Measurements from ENCODE around the gene SCN5A. TPM values are rescaled to one million over a fixed set of nuclear protein-coding genes. Genes with fewer than 3 reads are reported as not detected.
A peak's percentile ranks its signal among the peaks of the same experiment; 100 is the strongest.

SCN5A gene
- total RNA-seq, 1 donor from 2014 or later, result not detected

DNA sequence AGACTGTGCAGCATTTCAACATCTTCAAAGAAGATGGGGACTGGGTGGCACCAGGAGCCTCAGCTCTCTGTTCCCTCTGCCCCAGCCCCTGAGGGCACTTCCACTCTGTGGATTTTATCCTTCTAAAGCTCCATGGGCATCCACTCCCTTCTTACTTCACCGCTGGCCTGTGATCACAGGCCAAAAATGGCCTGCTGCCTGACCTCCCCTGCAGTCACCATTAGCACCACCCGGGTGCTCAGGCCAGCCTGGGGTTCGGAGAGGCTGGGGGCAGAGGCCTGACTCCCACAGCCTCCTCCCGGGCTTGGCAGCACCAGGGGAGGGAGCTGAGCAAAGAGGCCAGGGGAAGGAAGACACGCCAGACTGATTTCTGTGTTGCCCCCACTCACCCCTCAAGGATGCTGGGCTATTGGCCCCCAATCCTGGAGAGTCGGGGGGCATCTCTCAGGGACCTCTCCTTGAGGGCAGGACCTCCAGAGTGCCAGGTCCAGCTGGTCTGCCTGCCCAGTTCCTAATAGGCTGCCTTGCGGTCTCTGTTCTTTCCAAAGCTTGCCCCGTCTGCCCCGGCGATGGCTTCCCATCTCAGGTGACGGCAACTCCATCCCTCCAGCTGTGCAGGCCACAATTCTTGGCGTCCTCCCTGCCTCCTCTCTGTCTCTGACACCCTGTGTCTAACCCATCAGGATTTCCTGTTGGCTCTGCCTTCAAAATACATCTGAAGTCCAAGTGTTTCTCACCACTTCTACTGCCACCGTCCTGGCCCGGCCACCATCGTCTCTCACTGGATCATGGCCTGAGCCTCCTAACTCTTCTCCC, 86.2 kb downstream of the SCN5A start:
- no peak for FAIRE-seq
- no peaks in the 10 kb centered on the region for H3K36me3 ChIP-seq (ENCODE audit: control insufficient read depth, insufficient read depth, low read length)
- no peak overlapping the region for H3K4me3 ChIP-seq (ENCODE audit: low read depth, low read length)
- TF ChIP-seq, protein P1, sequence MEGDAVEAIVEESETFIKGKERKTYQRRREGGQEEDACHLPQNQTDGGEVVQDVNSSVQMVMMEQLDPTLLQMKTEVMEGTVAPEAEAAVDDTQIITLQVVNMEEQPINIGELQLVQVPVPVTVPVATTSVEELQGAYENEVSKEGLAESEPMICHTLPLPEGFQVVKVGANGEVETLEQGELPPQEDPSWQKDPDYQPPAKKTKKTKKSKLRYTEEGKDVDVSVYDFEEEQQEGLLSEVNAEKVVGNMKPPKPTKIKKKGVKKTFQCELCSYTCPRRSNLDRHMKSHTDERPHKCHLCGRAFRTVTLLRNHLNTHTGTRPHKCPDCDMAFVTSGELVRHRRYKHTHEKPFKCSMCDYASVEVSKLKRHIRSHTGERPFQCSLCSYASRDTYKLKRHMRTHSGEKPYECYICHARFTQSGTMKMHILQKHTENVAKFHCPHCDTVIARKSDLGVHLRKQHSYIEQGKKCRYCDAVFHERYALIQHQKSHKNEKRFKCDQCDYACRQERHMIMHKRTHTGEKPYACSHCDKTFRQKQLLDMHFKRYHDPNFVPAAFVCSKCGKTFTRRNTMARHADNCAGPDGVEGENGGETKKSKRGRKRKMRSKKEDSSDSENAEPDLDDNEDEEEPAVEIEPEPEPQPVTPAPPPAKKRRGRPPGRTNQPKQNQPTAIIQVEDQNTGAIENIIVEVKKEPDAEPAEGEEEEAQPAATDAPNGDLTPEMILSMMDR (IDR thresholded peaks at IDR 0.05; ENCODE audit: insufficient read depth, low read length, severe bottlenecking), result no peak
- DNase-seq (ENCODE audit: low read depth), result no peak
- H3K27me3 ChIP-seq (ENCODE audit: control insufficient read depth, insufficient read depth, low read length), result no peaks in the 10 kb centered on the region

DNA sequence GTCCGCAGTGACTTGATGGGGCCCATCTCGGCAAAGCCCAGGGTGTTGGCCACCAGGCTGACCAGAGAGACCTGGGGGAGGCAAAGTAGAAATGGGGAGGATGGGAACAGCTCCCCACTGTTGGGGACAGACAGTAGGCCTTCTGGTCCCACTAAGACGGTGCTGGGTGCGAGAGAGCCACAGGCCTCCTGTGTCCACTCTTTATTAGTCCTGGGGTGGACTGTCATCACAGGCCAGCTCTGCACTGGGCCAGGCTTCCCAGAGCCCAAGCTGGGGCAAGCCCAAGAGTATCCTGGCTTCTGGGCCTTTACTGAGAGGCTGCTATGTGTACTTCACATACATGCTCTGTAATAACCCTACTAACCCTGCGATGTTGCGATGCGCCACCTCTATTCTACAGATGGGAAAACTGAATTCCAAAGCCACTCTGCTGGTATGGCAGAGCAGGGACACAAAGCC, 87.0 kb downstream of the SCN5A start:
- Histone ChIP-seq H3K4me3 (ENCODE audit: low read depth, low read length) (no peak overlapping the region), H3K27me3 (ENCODE audit: control insufficient read depth, insufficient read depth, low read length) (no peaks in the 10 kb centered on the region), H3K36me3 (ENCODE audit: control insufficient read depth, insufficient read depth, low read length) (no peaks in the 10 kb centered on the region)
- TF ChIP-seq, protein P1 (IDR thresholded peaks at IDR 0.05; ENCODE audit: insufficient read depth, low read length, severe bottlenecking), result no peak
- FAIRE-seq (no peak), DNase-seq (ENCODE audit: low read depth) (no peak)

DNA sequence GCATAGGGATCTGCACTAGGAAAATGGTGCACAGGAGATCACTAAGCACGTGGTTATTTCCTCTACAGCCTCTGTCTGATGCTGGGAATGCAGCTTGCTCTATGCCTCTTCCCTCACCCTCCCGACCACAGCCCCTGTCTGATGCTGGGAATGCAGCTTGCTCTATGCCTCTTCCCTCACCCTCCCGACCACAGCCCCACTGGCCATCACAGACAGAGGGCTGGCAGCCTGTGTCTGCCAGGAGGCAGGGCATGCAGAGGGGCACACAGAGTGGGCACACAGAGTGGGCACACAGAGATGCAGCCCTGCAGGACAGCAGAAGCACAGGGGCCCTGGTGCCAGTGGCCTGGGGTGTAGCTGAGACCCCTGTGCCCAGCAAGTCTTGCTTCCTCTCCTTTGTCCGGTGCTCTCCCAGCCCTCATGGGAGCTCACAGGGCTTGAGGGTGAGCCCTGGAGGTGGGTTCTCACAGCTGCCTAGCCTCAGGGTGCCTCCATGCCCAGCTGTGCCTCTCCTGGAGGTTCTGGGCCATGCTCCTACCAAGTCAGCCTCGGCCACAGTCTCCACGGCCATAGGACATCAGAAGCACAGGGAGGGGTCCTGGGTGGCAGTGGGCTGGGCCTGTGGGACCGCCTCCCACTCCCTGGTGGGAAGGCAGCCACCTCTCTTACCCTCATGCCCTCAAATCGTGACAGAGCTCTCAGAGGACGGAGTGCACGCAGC, 87.6 kb downstream of the SCN5A start:
- H3K27me3 ChIP-seq (ENCODE audit: control insufficient read depth, insufficient read depth, low read length), result no peaks in the 10 kb centered on the region
- TF ChIP-seq, protein P1 (IDR thresholded peaks at IDR 0.05; ENCODE audit: insufficient read depth, low read length, severe bottlenecking), result no peak
- H3K36me3 ChIP-seq (ENCODE audit: control insufficient read depth, insufficient read depth, low read length), result no peaks in the 10 kb centered on the region
- H3K4me3 ChIP-seq (ENCODE audit: low read depth, low read length), result no peak overlapping the region
- FAIRE-seq (no peak), DNase-seq (ENCODE audit: low read depth) (no peak)

DNA sequence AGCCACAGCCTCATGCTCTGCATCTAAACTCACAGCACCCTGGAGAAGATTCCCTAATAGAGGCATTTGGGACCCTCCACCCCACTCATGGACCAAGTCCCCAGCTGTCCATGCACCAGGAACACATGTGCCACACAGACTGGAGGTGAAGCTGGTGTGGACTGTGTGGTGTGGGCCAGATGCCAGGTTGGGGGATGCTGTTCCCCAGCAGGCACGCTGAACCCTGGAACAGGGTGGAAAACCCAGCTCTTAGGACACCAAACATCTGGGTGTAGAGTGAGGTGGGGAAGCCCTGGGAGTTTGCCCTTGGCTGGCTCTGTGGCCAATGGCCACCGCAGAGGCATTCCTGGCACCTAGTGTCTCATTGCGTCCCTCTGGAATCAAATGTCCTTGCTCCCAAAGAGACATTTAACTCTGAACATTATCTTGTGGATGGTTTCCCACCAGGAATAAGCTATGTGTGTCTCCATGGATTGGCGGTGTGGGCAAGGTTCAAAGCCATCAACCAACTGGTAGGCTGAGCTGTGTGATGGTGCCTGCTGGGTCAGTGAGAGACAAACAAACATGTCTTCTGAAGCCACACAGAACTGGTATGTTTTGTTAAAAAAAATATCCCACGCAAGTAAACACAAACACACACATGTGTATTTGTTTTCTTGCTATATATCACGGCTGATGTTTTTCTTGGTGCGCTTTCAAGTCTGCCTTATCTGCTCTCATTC, 88.3 kb downstream of the SCN5A start:
- DNase-seq (ENCODE audit: low read depth) (no peak), FAIRE-seq (peak; percentile 58)
- H3K27me3 ChIP-seq (ENCODE audit: control insufficient read depth, insufficient read depth, low read length), result no peaks in the 10 kb centered on the region
- no peaks in the 10 kb centered on the region for H3K36me3 ChIP-seq (ENCODE audit: control insufficient read depth, insufficient read depth, low read length)
- TF ChIP-seq, protein P1 (IDR thresholded peaks at IDR 0.05; ENCODE audit: insufficient read depth, low read length, severe bottlenecking), result no peak
- no peak overlapping the region for H3K4me3 ChIP-seq (ENCODE audit: low read depth, low read length)

DNA sequence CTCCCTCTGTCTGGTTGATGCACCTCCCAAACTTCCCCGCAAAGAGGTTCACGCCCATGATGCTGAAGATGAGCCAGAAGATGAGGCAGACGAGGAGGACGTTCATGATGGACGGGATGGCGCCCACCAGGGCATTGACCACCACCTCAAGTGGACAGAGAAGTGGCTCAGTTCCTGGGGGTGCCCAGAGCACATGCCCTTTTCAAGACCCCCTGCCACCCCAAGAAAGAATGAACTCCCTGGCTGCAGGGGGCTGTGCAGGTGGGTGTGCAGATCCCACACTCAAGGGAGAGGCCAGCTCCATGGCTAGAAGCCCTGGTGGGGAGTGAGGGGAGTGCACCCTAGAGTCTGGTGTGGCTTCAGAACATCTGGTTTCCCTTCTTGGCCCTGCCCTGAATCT, 89.2 kb downstream of the SCN5A start:
- FAIRE-seq (peak; percentile 70), DNase-seq (ENCODE audit: low read depth) (no peak)
- TF ChIP-seq, protein P1 (IDR thresholded peaks at IDR 0.05; ENCODE audit: insufficient read depth, low read length, severe bottlenecking), result no peak
- no peaks in the 10 kb centered on the region for H3K27me3 ChIP-seq (ENCODE audit: control insufficient read depth, insufficient read depth, low read length)
- H3K36me3 ChIP-seq (ENCODE audit: control insufficient read depth, insufficient read depth, low read length), result no peaks in the 10 kb centered on the region
- H3K4me3 ChIP-seq (ENCODE audit: low read depth, low read length), result no peak overlapping the region

Data from bronchial epithelial cell (primary cell).